H1 (cell line): Measurements from ENCODE around the gene TTC39A. TPM values are rescaled to one million over a fixed set of nuclear protein-coding genes. Genes with fewer than 3 reads are reported as not detected.

ENCODE experiments used
- CTCF ChIA-PET: fragments of 300-600 bp; sonication (Branson Sonifier 250); formaldehyde crosslinking; loops from one replicate; lab custom pipeline; 2021; ENCODE audit not compliant: partially characterized antibody; lab: Charles Lee
- POLR2A ChIA-PET: fragments of 300-600 bp; sonication (Branson Sonifier 250); formaldehyde crosslinking; loops from one replicate; lab custom pipeline; 2021; ENCODE audit warnings: inconsistent platforms; ENCODE audit not compliant: partially characterized antibody; lab: Charles Lee
- DNase-seq, 2 experiments: peaks; one replicate each; pipeline versions ENCODE4 v3.0.0 to v3.0.0-alpha.2; 2010 to 2022; ENCODE audit warnings: low spot score in 2 of 2, low read depth in 1 of 2, mixed read lengths in 1 of 2
- FAIRE-seq: peaks from 2 replicates; lab custom pipeline; 2011; peaks lifted over from hg19 to GRCh38; lab: Jason Lieb, UNC
- H2AFZ ChIP-seq: 2 replicates; pipeline ENCODE4 v1.8.1; 2012; ENCODE audit warnings: low read length, inconsistent platforms
- H2AK5ac ChIP-seq: 2 replicates; pipeline ENCODE4 v1.6.1; 2013; ENCODE audit warnings: low read depth, low read length
- H2BK120ac ChIP-seq: replicated peaks from 2 replicates; pipeline ENCODE3; 2013; ENCODE audit warnings: low read depth, low read length, inconsistent platforms
- H2BK12ac ChIP-seq: 2 replicates; pipeline ENCODE4 v1.6.1; 2013; ENCODE audit warnings: low read depth, low read length
- H2BK15ac ChIP-seq: 2 replicates; pipeline ENCODE4 v1.6.1; 2013; ENCODE audit warnings: low read length
- H2BK20ac ChIP-seq: 2 replicates; pipeline ENCODE4 v1.6.1; 2013; ENCODE audit warnings: low read length
- H2BK5ac ChIP-seq: 2 replicates; pipeline ENCODE4 v1.6.1; 2013; ENCODE audit warnings: low read depth, low read length
- H3K14ac ChIP-seq: 2 replicates; pipeline ENCODE4 v1.6.1; 2013; ENCODE audit warnings: inconsistent platforms; ENCODE audit not compliant: insufficient read length
- H3K18ac ChIP-seq: 2 replicates; pipeline ENCODE4 v1.6.1; 2013; ENCODE audit warnings: low read length; ENCODE audit errors: extremely low read depth
- H3K23ac ChIP-seq: 2 replicates; pipeline ENCODE4 v1.6.1; 2013; ENCODE audit warnings: inconsistent platforms; ENCODE audit not compliant: insufficient read length
- H3K23me2 ChIP-seq: 2 replicates; pipeline ENCODE4 v1.6.1; 2013; ENCODE audit warnings: low read depth, low read length
- H3K27ac ChIP-seq: 2 replicates; pipeline ENCODE4 v1.6.1; 2011; ENCODE audit warnings: low read depth, low read length, inconsistent platforms
- H3K27me3 ChIP-seq, 4 experiments: replicated peaks in 1 of 4; 1 replicate in 1 of 4; 2 replicates in 3 of 4; pipeline versions ENCODE4 v1.6.1 to v1.8.1; 2011 to 2013; ENCODE audit warnings: low read length in 3 of 4, mild to moderate bottlenecking in 3 of 4, inconsistent platforms in 2 of 4, mixed read lengths in 2 of 4, moderate library complexity in 1 of 4; ENCODE audit not compliant: control insufficient read depth in 3 of 4, insufficient read depth in 3 of 4; ENCODE audit errors: extremely low read depth in 1 of 4
- H3K36me3 ChIP-seq, 4 experiments: 2 replicates each; pipeline versions ENCODE4 v1.6.1 to v1.8.1; 2011 to 2013; ENCODE audit warnings: mild to moderate bottlenecking in 4 of 4, low read length in 3 of 4, moderate library complexity in 2 of 4, control low read depth in 1 of 4, inconsistent platforms in 1 of 4; ENCODE audit not compliant: insufficient read depth in 4 of 4, control insufficient read depth in 2 of 4
- H3K4ac ChIP-seq: replicated peaks from 2 replicates; pipeline ENCODE3; 2013; ENCODE audit warnings: low read length, low read depth, mixed read lengths, inconsistent platforms; ENCODE audit not compliant: insufficient read length
- H3K4me1 ChIP-seq, 4 experiments: replicated peaks in 1 of 4; 1 replicate in 1 of 4; 2 replicates in 3 of 4; pipeline versions ENCODE4 v1.6.1 to v1.8.1; 2011 to 2013; ENCODE audit warnings: low read length in 3 of 4, inconsistent platforms in 2 of 4, mixed read lengths in 1 of 4; ENCODE audit not compliant: insufficient read depth in 4 of 4, control insufficient read depth in 3 of 4
- H3K4me2 ChIP-seq, 2 experiments: 2 replicates each; pipeline versions ENCODE4 v1.6.1 to v1.8.1; 2011 to 2013; ENCODE audit warnings: low read depth in 2 of 2, low read length in 2 of 2, control low read depth in 1 of 2, inconsistent platforms in 1 of 2, mild to moderate bottlenecking in 1 of 2; ENCODE audit not compliant: insufficient read depth in 1 of 2
- H3K4me3 ChIP-seq, 4 experiments: fragments of 200-600, 300-600 bp in 1 of 4; sonication (generic), shearing (Covaris generic), sonication (Bioruptor Twin) in 1 of 4; 2 replicates each; pipeline versions ENCODE4 v1.5.1 to v1.8.1; 2011 to 2016; ENCODE audit warnings: low read length in 4 of 4, low read depth in 3 of 4, control low read depth in 2 of 4, inconsistent platforms in 2 of 4, mild to moderate bottlenecking in 2 of 4, mixed read lengths in 1 of 4, moderate library complexity in 1 of 4; ENCODE audit not compliant: insufficient read depth in 2 of 4; ENCODE audit errors: extremely low read depth in 1 of 4
- H3K56ac ChIP-seq: replicated peaks from 2 replicates; pipeline ENCODE3; 2013; ENCODE audit warnings: low read depth, mild to moderate bottlenecking, mixed read lengths, low read length, inconsistent platforms; ENCODE audit not compliant: insufficient read length
- H3K79me1 ChIP-seq: 2 replicates; pipeline ENCODE4 v1.6.1; 2013; ENCODE audit warnings: low read depth, low read length, control low read depth
- H3K79me2 ChIP-seq, 2 experiments: 2 replicates each; pipeline versions ENCODE4 v1.6.1 to v1.8.1; 2012 to 2013; ENCODE audit warnings: low read length in 2 of 2, mild to moderate bottlenecking in 2 of 2, inconsistent platforms in 1 of 2; ENCODE audit not compliant: insufficient read depth in 2 of 2, control insufficient read depth in 1 of 2
- H3K9ac ChIP-seq, 4 experiments: replicated peaks in 1 of 4; 1 replicate in 1 of 4; 2 replicates in 3 of 4; pipeline versions ENCODE4 v1.6.1 to v1.8.1; 2011 to 2013; ENCODE audit warnings: low read depth in 3 of 4, low read length in 3 of 4, control low read depth in 2 of 4, mild to moderate bottlenecking in 2 of 4, moderate library complexity in 2 of 4, inconsistent platforms in 1 of 4; ENCODE audit errors: extremely low read depth in 1 of 4
- H3K9me3 ChIP-seq, 2 experiments: 2 replicates each; pipeline versions ENCODE4 v1.6.1 to v1.8.1; 2012 to 2013; ENCODE audit warnings: mild to moderate bottlenecking in 2 of 2, moderate library complexity in 2 of 2, control low read depth in 1 of 2, inconsistent platforms in 1 of 2, low read depth in 1 of 2, low read length in 1 of 2, mixed read lengths in 1 of 2; ENCODE audit not compliant: insufficient read depth in 2 of 2
- H4K20me1 ChIP-seq, 2 experiments: replicated peaks in 1 of 2; 2 replicates each; pipeline versions ENCODE3 to v1.8.1; 2011 to 2013; ENCODE audit warnings: inconsistent platforms in 2 of 2, low read length in 2 of 2, mild to moderate bottlenecking in 1 of 2; ENCODE audit not compliant: insufficient read depth in 2 of 2, control insufficient read depth in 1 of 2
- H4K5ac ChIP-seq: 2 replicates; pipeline ENCODE4 v1.6.1; 2013; ENCODE audit warnings: low read length, low read depth, mixed read lengths, inconsistent platforms; ENCODE audit not compliant: insufficient read length
- H4K8ac ChIP-seq: 2 replicates; pipeline ENCODE4 v1.8.0; 2013; ENCODE audit warnings: mild to moderate bottlenecking, moderate library complexity, low read length, inconsistent platforms; ENCODE audit not compliant: insufficient read depth; ENCODE audit errors: extremely low read depth
- H4K91ac ChIP-seq: replicated peaks from 2 replicates; pipeline ENCODE3; 2013; ENCODE audit warnings: low read length, mixed read lengths, inconsistent platforms; ENCODE audit not compliant: insufficient read length
- HDAC2 ChIP-seq, 2 experiments: fragments of 300-600 bp in 1 of 2; sonication (generic) in 1 of 2; IDR thresholded peaks; 2 replicates each; pipeline ENCODE4 v1.6.1; 2011 to 2012; ENCODE audit warnings: low read depth in 2 of 2, low read length in 2 of 2, mild to moderate bottlenecking in 2 of 2, moderate library complexity in 2 of 2, borderline replicate concordance in 1 of 2, inconsistent platforms in 1 of 2
- NANOG ChIP-seq: IDR thresholded peaks from 2 replicates; pipeline ENCODE4 v1.6.1; 2011; ENCODE audit warnings: low read length, low read depth, mild to moderate bottlenecking, inconsistent platforms; ENCODE audit not compliant: insufficient read depth, poor library complexity, severe bottlenecking
- RNF2 ChIP-seq: fragments of 200-900, 300-1000 bp; sonication (generic); IDR thresholded peaks from 2 replicates; pipeline ENCODE4 v1.7.1; 2016; ENCODE audit warnings: borderline replicate concordance, low read depth, mild to moderate bottlenecking, antibody characterized with exemption, low read length; ENCODE audit not compliant: poor library complexity, severe bottlenecking; ENCODE audit errors: missing control alignments
- TAF1 ChIP-seq: IDR thresholded peaks from 2 replicates; pipeline ENCODE4 v1.6.1; 2011; ENCODE audit warnings: mild to moderate bottlenecking, low read depth, low read length
- WGBS, 2 experiments: shearing (Covaris generic) in 1 of 2; methylation state at CpG; one replicate each; pipeline versions ENCODE4 v1.1.6 to v1.1.7; 2013 to 2015; ENCODE audit warnings: low lambda C conversion rate in 2 of 2, mixed read lengths in 2 of 2, inconsistent platforms in 1 of 2, low coverage in 1 of 2, missing lambda C conversion rate in 1 of 2; ENCODE audit not compliant: insufficient replicate concordance in 2 of 2, insufficient coverage in 1 of 2, insufficient read length in 1 of 2; ENCODE audit errors: extremely low coverage in 1 of 2, missing lambda C conversion rate in 1 of 2; 5-methylcytosine and 5-hydroxymethylcytosine counted together
- polyA plus RNA-seq, 7 experiments: library from polyadenylated mRNA; depleted of rRNA in 3 of 7; stranded (reverse) in 5 of 7; unstranded in 2 of 7; fragments of >200 nt in 5 of 7; fragments of 200-250 nt in 2 of 7; gene quantifications; 1 replicate in 5 of 7; 2 replicates in 1 of 7; 4 replicates in 1 of 7; pipeline versions ENCODE4 v1.2.1 to v1.2.3, GENCODE V29; 2011 to 2013; ENCODE audit warnings: missing spikeins in 2 of 7, mixed read lengths in 2 of 7
- total RNA-seq: library from RNA; stranded (reverse); fragmentation: NEBNext Ultra II Directional; extraction: Animal tissue kit (Norgen Biotek cat#: 25700); gene quantifications from 2 replicates; pipeline ENCODE4 v1.2.1, GENCODE V29; 2021

TTC39A gene
- total and polyA plus RNA-seq, 2 of the 8 experiments (the other 6 are each of a cell fraction or from before 2014, with no cell fraction given) = 5.5 to 5.8 TPM

DNA sequence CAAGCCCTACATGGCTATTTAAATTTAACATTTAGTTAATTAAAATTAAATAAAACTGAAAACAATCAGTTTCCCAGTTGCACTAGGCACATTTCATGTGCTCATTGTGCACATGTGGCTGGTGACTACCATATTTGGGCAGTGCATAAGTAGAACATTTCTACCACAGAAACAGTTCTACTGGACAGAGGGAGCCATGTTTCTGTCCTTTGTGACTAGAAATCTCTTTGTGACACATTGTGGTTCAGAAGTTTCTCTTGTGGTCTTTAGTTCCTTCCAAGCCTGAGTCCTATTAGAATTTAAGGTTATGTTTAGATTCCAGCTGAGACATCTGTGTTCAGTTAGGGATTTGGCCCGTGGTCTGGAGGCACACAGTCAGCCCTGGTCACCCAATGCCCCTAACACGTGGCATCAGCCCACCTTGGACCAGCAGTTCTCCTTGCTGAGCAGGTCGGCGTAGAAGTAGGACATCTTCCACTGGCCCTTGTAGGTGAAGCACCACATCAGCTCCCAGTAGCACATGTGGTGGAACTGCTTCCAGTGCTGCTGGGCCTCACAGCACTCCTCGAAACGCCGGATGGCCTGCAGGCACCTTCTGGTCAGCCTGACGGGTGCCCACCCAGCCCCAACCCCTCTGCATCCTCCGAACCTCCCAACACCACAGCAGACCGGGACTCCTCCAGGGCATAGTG, 29.1 kb downstream of the TTC39A start:
- WGBS, 2 experiments = 90% methylated on average over 10 of the region's 10 CpGs; no CpG with 5 or more reads in 1 of the 2 experiments
- H4K91ac ChIP-seq = no peak overlapping the region
- H3K27me3 ChIP-seq = no peaks in the 10 kb centered on the region; a peak in 1 of 7 replicates

More for the DNA sequence above, 29.1 kb downstream of the TTC39A start:
- Histone ChIP-seq H2AFZ (no peak overlapping the region), H2BK20ac (no peak overlapping the region), H4K8ac (no peak overlapping the region), H3K9me3 (peaks cover 0 to 3% of the 10 kb centered on the region in 2 experiments; a peak in 2 of 4 replicates), H3K9ac (no peak overlapping the region), H3K56ac (no peak overlapping the region), H2BK12ac (no peak overlapping the region; the same call in 1 of the 2 replicates), H2AK5ac (no peak overlapping the region), H3K23me2 (no peaks in the 10 kb centered on the region), H2BK5ac (no peak overlapping the region), H3K27ac (no peak overlapping the region), H3K79me1 (no peaks in the 10 kb centered on the region), H3K4ac (no peak overlapping the region), H2BK120ac (no peak overlapping the region), H3K23ac (no peak overlapping the region), H3K14ac (no peak overlapping the region), H3K79me2 (no peaks in the 10 kb centered on the region; a peak in 1 of 4 replicates), H3K4me2 (no peak overlapping the region), H3K4me3 (no peak overlapping the region), H4K5ac (no peak overlapping the region), H3K36me3 (no peaks in the 10 kb centered on the region), H4K20me1 (no peaks in the 10 kb centered on the region), H3K4me1 (peaks cover 0 to 10% (median 4%) of the 10 kb centered on the region in 4 experiments; a peak in 4 of 7 replicates), H3K18ac (no peak overlapping the region), H2BK15ac (no peak overlapping the region; the same call in 1 of the 2 replicates)
- no peak for TF ChIP-seq TAF1
- TF ChIP-seq HDAC2 (IDR thresholded peaks at IDR 0.05; ENCODE audit: borderline replicate concordance in 1 of 2, low read depth in 2 of 2, low read length in 2 of 2) = no peak
- TF ChIP-seq NANOG = no peak
- TF ChIP-seq RNF2 = no peak
- ChIA-PET CTCF (no interaction called here), POLR2A (interaction anchor here (0.8 kb wide), 1 partner anchor 78 kb away, joined by 3 read pairs; no protein-coding TSS in a partner anchor)
- FAIRE-seq (no peak), DNase-seq (no peak)
